ENCODE data around the gene ZBTB46. TPM values are rescaled to one million over a fixed set of nuclear protein-coding genes. Genes with fewer than 3 reads are reported as not detected.
"Not testable (repeated sequence)": the region's sequence is repeated elsewhere in the genome, so short reads cannot be mapped to it uniquely, and the experiment has no call there.

ZBTB46 gene
- total RNA-seq, 2 donors from 2014 or later = 0.21 to 0.72 TPM

GRCh38 chr20:63854069-63854765, 23.2 kb upstream of the ZBTB46 start:
- ATAC-seq (peak; percentile 21), DNase-seq (no peak)
- Mint-ChIP-seq H3K4me1 (peaks cover 14% of the 10 kb centered on the region), H3K27ac (no peak overlapping the region), H3K36me3 (ENCODE audit: low read depth) (no peaks in the 10 kb centered on the region), H3K4me3 (no peak overlapping the region), H3K27me3 (peaks cover 16% of the 10 kb centered on the region)
- no peaks in the 10 kb centered on the region for H3K9me3 ChIP-seq (ENCODE audit: control insufficient read depth, low read length, poor library complexity, severe bottlenecking)

GRCh38 chr20:63853733-63854068, 22.6 kb upstream of the ZBTB46 start:
- not testable (repeated sequence) for ATAC-seq; H3K36me3 Mint-ChIP-seq (ENCODE audit: low read depth); H3K9me3 ChIP-seq (ENCODE audit: control insufficient read depth, low read length, poor library complexity, severe bottlenecking); H3K4me3 Mint-ChIP-seq; DNase-seq; H3K27ac Mint-ChIP-seq
- H3K4me1 Mint-ChIP-seq = peaks cover 11% of the 10 kb centered on the region
- H3K27me3 Mint-ChIP-seq = peaks cover 16% of the 10 kb centered on the region

- not testable (repeated sequence) for ATAC-seq, H3K4me3 Mint-ChIP-seq
- H3K27ac Mint-ChIP-seq = peak overlapping the region; percentile 84
Observed at GRCh38 chr20:63851548-63851943, 20.5 kb upstream of the ZBTB46 start.

GRCh38 chr20:63850689-63851547, 19.9 kb upstream of the ZBTB46 start:
- peaks cover 18% of the 10 kb centered on the region for H3K27me3 Mint-ChIP-seq
- no peak overlapping the region for H3K4me3 Mint-ChIP-seq
- DNase-seq (no peak), ATAC-seq (peak; percentile 76)
- H3K36me3 Mint-ChIP-seq (ENCODE audit: low read depth) = no peaks in the 10 kb centered on the region
- peaks cover 3% of the 10 kb centered on the region for H3K4me1 Mint-ChIP-seq
- H3K27ac Mint-ChIP-seq = peak overlapping the region; percentile 84
- H3K9me3 ChIP-seq (ENCODE audit: control insufficient read depth, low read length, poor library complexity, severe bottlenecking) = no peaks in the 10 kb centered on the region

More at GRCh38 chr20:63851548-63851943, 20.5 kb upstream of the ZBTB46 start:
- not testable (repeated sequence) for DNase-seq; H3K36me3 Mint-ChIP-seq (ENCODE audit: low read depth); H3K4me1 Mint-ChIP-seq; H3K9me3 ChIP-seq (ENCODE audit: control insufficient read depth, low read length, poor library complexity, severe bottlenecking)
- H3K27me3 Mint-ChIP-seq = peaks cover 16% of the 10 kb centered on the region

- H3K4me1 Mint-ChIP-seq = peaks cover 18% of the 10 kb centered on the region
- H3K9me3 ChIP-seq (ENCODE audit: control insufficient read depth, low read length, poor library complexity, severe bottlenecking) = no peaks in the 10 kb centered on the region
- DNase-seq (no peak), ATAC-seq (no peak)
- H3K36me3 Mint-ChIP-seq (ENCODE audit: low read depth) = no peaks in the 10 kb centered on the region
- no peak overlapping the region for H3K27ac Mint-ChIP-seq
- H3K27me3 Mint-ChIP-seq = peaks cover 42% of the 10 kb centered on the region
- no peak overlapping the region for H3K4me3 Mint-ChIP-seq
Observed at GRCh38 chr20:63848003-63848911, 17.2 kb upstream of the ZBTB46 start.

GRCh38 chr20:63847237-63848002, 16.4 kb upstream of the ZBTB46 start:
- H3K4me3 Mint-ChIP-seq = no peak overlapping the region
- H3K9me3 ChIP-seq (ENCODE audit: control insufficient read depth, low read length, poor library complexity, severe bottlenecking) = no peaks in the 10 kb centered on the region
- peaks cover 45% of the 10 kb centered on the region for H3K27me3 Mint-ChIP-seq
- H3K4me1 Mint-ChIP-seq = peaks cover 20% of the 10 kb centered on the region
- ATAC-seq (no peak), DNase-seq (no peak)
- H3K36me3 Mint-ChIP-seq (ENCODE audit: low read depth) = no peaks in the 10 kb centered on the region
- H3K27ac Mint-ChIP-seq = no peak overlapping the region

- DNase-seq = no peak
- Mint-ChIP-seq H3K27me3 (peaks cover 50% of the 10 kb centered on the region), H3K4me3 (no peak overlapping the region), H3K4me1 (peaks cover 24% of the 10 kb centered on the region), H3K27ac (no peak overlapping the region), H3K36me3 (ENCODE audit: low read depth) (no peaks in the 10 kb centered on the region)
- no peaks in the 10 kb centered on the region for H3K9me3 ChIP-seq (ENCODE audit: control insufficient read depth, low read length, poor library complexity, severe bottlenecking)
- ATAC-seq = no peak
Observed at GRCh38 chr20:63846888-63847236, 15.8 kb upstream of the ZBTB46 start.

GRCh38 chr20:63846128-63846771, 15.2 kb upstream of the ZBTB46 start:
- Mint-ChIP-seq H3K27ac (no peak overlapping the region), H3K27me3 (peaks cover 48% of the 10 kb centered on the region), H3K4me1 (peaks cover 24% of the 10 kb centered on the region), H3K4me3 (no peak overlapping the region), H3K36me3 (ENCODE audit: low read depth) (no peaks in the 10 kb centered on the region)
- DNase-seq (no peak), ATAC-seq (no peak)
- H3K9me3 ChIP-seq (ENCODE audit: control insufficient read depth, low read length, poor library complexity, severe bottlenecking) = no peaks in the 10 kb centered on the region

- H3K27me3 Mint-ChIP-seq = peaks cover 42% of the 10 kb centered on the region
- DNase-seq (no peak), ATAC-seq (no peak)
- H3K36me3 Mint-ChIP-seq (ENCODE audit: low read depth) = no peaks in the 10 kb centered on the region
- H3K9me3 ChIP-seq (ENCODE audit: control insufficient read depth, low read length, poor library complexity, severe bottlenecking) = no peaks in the 10 kb centered on the region
- no peak overlapping the region for H3K27ac Mint-ChIP-seq
- H3K4me3 Mint-ChIP-seq = no peak overlapping the region
- peaks cover 26% of the 10 kb centered on the region for H3K4me1 Mint-ChIP-seq
Observed at GRCh38 chr20:63844511-63844991, 13.5 kb upstream of the ZBTB46 start.

GRCh38 chr20:63843778-63844177, 12.7 kb upstream of the ZBTB46 start:
- ATAC-seq = no peak
- Mint-ChIP-seq H3K36me3 (ENCODE audit: low read depth) (no peaks in the 10 kb centered on the region), H3K27ac (peak overlapping the region; percentile 8), H3K27me3 (peaks cover 42% of the 10 kb centered on the region), H3K4me3 (peak overlapping the region; percentile 79), H3K4me1 (peaks cover 26% of the 10 kb centered on the region)
- no peak for DNase-seq
- no peaks in the 10 kb centered on the region for H3K9me3 ChIP-seq (ENCODE audit: control insufficient read depth, low read length, poor library complexity, severe bottlenecking)

- no peak for ATAC-seq
- H3K4me3 Mint-ChIP-seq = no peak overlapping the region
Observed at GRCh38 chr20:63843222-63843621, 12.2 kb upstream of the ZBTB46 start.

GRCh38 chr20:63842258-63842657, 11.2 kb upstream of the ZBTB46 start:
- peak; percentile 23 for ATAC-seq
- H3K4me1 Mint-ChIP-seq = peaks cover 26% of the 10 kb centered on the region
- H3K36me3 Mint-ChIP-seq (ENCODE audit: low read depth) = no peaks in the 10 kb centered on the region
- H3K27me3 Mint-ChIP-seq = peaks cover 48% of the 10 kb centered on the region
- DNase-seq = no peak
- no peak overlapping the region for H3K4me3 Mint-ChIP-seq
- H3K27ac Mint-ChIP-seq = no peak overlapping the region
- H3K9me3 ChIP-seq (ENCODE audit: control insufficient read depth, low read length, poor library complexity, severe bottlenecking) = no peaks in the 10 kb centered on the region

More at GRCh38 chr20:63843222-63843621, 12.2 kb upstream of the ZBTB46 start:
- Mint-ChIP-seq H3K36me3 (ENCODE audit: low read depth) (no peaks in the 10 kb centered on the region), H3K27ac (peak overlapping the region; percentile 8), H3K27me3 (peaks cover 42% of the 10 kb centered on the region), H3K4me1 (peaks cover 26% of the 10 kb centered on the region)
- no peaks in the 10 kb centered on the region for H3K9me3 ChIP-seq (ENCODE audit: control insufficient read depth, low read length, poor library complexity, severe bottlenecking)
- no peak for DNase-seq

Data from T-helper 17 cell (primary cell).